GM18502 (cell line): ENCODE measurements around the gene OGFOD2.
A peak's percentile ranks its signal among the peaks of the same experiment; 100 is the strongest.
"Not testable (repeated sequence)": the region's sequence is repeated elsewhere in the genome, so short reads cannot be mapped to it uniquely, and the experiment has no call there.

Source experiments
- ATAC-seq: cut with Tn5 transposase; IDR thresholded peaks from one replicate; pipeline ENCODE4 v1.9.1; 2021; ENCODE audit warnings: mild to moderate bottlenecking; ENCODE audit not compliant: unreplicated experiment, poor library complexity

Gene OGFOD2

GRCh38 chr12:122974892-122975789 is at the start of gene OGFOD2:
Gene OGFOD2 (plus strand): TSS chr12:122975244. CDS start chr12:122975252, 8 bp downstream.
- peak; percentile 74 for ATAC-seq

DNA sequence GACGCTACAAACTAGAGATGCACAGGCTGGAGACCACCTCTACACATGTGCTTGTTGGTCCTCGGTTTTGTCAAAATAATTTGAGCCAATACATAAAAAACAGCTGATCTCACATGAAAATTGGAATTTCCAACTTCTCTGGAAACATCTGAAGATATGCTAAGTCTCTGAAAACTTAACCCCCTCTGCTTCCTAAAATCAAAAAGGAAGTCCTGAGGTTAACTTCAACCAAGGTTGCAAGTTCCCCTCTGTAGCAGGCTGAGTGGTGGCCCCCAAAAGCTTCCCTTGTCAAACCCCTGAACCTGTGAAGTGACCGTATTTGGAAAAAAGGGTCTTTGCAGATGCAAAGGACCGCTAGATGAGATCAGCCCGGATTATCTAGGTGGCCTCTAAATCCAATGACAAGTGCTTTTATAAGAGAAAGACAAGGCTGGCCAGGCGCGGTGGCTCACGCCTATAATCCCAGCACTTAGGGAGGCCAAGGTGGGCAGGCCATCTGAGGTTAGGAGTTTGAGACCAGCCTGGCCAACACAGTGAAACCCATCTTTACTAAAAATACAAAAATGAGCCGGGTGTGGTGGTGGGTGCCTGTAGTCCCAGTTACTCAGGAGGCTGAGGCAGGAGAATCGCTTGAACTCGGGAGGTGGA is 47.2 kb upstream of the OGFOD2 start:
- no peak for ATAC-seq

DNA sequence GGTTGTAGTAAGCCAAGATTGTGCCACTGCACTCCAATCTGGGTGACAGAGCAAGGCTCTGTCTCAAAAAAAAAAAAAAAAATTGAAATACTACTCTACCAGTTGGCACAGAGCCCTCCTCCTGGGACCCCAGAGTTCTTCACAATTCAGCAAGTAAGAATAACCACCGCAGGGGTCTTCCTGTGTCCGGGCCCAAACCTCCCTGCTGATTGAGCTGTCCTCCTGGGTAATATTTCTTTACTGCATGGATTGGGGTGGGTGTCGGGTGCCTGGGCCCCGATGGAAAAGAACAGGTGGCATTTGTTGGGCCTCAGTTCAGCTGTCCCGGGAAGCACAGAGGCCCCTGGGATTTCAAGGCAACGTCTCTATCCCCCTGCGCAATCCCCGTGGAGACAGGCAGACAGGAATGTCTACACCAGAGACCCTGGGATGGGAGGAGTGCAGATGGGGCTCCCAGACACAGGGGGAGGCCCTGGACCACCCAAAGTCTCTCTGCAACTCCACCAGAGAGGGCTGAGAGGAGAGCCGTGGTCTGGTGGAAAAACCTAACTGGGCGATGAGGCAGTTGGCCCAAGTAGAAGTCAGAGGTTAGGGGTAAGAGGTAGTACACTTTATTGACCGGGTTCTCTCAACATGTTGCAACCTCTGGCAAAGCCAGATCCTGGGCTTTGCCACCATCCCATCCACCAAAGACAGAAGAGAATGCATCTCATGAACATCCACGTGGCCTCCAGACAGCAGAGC is 46.5 kb upstream of the OGFOD2 start:
- no peak for ATAC-seq

DNA sequence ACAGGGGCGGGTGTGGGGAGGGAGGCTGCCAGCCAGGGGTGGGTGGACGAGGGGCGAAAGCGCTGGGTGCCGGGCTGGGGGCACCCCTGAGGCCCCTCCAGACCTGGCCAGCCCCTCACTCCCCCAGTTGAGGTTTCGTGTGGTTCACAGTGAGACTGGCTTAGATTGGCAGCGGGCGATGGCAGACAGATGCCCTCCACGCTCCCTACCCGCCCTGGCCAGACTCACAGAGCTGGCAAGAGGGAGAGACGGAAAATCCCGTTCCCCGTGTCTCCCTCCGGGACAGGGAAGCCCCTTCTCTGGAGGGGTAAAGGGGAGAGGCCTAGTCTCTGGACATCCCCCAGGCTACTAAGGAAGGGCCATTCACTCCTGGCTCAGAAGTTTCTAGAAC is 45.9 kb upstream of the OGFOD2 start:
- no peak for ATAC-seq

DNA sequence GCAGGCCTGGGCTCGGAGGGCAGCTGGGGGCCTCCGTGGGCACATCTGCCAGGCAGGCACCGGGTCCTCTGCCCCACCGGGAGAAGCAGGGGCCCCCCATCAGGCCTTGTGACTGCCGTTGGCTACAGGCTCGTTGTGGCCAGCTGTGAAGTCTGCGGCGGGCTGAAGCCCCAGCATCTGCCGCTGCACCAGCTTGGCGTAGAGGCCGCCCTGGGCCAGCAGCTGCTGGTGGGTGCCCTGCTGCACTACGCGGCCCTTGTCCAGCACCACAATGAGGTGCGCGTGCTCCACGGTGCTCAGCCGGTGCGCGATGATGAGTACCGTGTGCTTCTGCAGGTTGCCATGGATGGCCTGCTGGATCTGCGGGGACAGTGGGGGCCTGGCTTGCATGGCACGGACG is 45.2 kb upstream of the OGFOD2 start:
- no peak for ATAC-seq

DNA sequence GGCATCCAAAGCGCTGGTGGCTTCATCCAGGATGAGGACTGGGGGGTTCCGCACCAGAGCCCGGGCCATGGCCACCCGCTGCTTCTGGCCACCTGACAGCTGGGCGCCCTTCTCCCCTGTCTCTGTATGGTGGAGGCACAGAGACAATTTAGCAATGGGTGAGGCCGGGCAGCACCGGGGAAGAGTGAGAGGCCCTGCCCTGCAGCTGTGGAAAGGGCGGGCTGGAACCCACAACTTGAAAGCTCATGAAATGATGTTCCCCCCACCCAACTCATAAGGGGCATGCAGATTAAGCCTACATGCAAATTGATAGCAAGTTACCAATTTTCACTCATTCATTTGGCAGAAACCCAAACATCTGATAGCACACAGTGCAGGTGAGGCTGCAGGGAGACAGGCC is 42.8 kb upstream of the OGFOD2 start:
- no peak for ATAC-seq

- peak; percentile 52 for ATAC-seq
Observed at GRCh38 chr12:122934722-122935121, 40.3 kb upstream of the OGFOD2 start.

DNA sequence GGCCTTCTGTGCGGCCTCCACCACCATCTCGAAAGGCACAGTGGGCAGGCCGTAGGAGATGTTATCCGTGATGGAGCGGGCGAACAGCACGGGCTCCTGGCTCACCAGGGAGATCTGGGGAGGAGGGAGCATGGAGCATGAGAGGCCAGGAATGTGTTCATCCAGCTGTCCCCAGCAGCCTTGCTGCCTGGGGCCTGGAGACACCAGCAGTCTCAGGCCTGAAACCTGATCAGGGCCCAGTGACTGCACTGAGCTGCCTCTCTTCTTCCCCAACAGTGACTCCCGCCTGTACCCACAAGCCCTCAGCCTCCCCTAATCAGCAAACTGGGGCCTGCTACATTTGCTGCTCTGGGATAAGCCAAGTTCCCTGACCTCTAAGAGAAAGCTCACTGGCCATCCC is 39.7 kb upstream of the OGFOD2 start:
- ATAC-seq = no peak

- ATAC-seq = no peak
Observed at GRCh38 chr12:122937622-122938091, 37.4 kb upstream of the OGFOD2 start.

GRCh38 chr12:122939125-122939524 is 35.9 kb upstream of the OGFOD2 start:
- no peak for ATAC-seq

DNA sequence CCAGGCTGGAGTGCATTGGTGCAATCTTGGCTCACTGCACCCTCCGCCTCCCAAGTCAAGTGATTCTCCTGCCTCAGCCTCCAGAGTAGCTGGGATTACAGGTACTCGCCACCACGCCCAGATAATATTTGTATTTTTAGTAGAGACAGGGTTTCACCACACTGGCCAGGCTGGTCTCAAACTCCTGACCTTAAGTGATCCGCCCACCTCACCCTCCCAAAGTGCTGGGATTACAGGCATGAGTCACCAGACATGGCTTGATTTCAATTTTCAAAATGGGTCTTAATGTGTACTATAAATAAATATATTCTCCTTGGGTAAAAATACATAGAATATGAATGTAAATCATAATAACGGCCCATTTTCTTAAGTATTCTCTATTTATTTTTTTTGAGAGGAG is 33.7 kb upstream of the OGFOD2 start:
- not testable (repeated sequence) for ATAC-seq

- no peak for ATAC-seq
Observed at GRCh38 chr12:122942637-122943036, 32.4 kb upstream of the OGFOD2 start.

- no peak for ATAC-seq
Observed at GRCh38 chr12:122943196-122943595, 31.8 kb upstream of the OGFOD2 start.

- ATAC-seq = no peak
Observed at GRCh38 chr12:122944605-122945592, 30.1 kb upstream of the OGFOD2 start.

- peak; percentile 86 for ATAC-seq
Observed at GRCh38 chr12:122946690-122947341, 28.2 kb upstream of the OGFOD2 start.

DNA sequence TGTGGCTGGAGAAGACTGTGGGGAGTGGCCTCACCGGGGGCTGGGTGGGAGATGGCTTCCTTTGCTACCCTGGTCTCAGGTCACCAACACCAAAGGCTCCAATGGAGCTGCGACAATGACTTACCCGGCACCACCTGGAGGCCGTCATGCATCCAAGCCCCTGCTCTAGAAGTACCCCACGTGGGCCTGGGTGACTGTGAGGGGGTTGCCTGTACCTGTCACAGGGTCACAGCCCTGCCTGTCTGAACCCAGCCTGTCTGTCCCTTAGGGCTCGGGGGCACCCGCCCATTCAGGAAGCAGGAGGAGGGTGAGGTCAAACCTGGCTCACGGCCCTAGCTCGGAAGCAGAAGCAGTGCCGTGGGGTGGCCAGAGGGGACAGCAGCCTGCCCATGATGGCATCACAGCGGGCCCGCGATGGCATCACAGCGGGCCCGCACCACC is 27.7 kb upstream of the OGFOD2 start:
- ATAC-seq = peak; percentile 10

- ATAC-seq = no peak
Observed at GRCh38 chr12:122948605-122949004, 26.4 kb upstream of the OGFOD2 start.

DNA sequence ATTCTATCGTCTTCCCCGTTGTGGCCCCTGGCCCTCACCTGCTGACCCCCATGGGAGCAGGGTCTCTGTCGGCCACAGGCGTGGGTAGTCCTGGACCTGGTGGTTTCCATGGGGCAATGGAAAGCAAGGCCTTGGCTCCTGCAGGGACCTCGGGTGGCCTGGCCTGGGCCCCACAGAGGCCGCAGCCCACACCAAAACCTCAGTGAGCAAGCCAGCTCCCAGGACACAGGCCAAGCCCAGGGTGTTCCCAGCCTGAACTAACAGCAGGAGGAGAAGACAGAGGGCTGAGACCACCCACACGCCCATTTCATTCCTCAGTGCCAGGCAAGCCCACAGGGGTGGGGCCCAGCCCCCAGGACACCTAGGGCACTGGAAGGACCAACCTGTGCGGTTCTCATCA is 25.6 kb upstream of the OGFOD2 start:
- ATAC-seq = no peak
